ENCODE measurements around the gene DLX1. TPM values are rescaled to one million over a fixed set of nuclear protein-coding genes. Genes with fewer than 3 reads are reported as not detected.
A peak's percentile ranks its signal among the peaks of the same experiment; 100 is the strongest.

Gene DLX1
- total and polyA plus RNA-seq, 9 of the 15 experiments (the other 6 are each of a cell fraction or from before 2014, with no cell fraction given): 1.9 to 26.2 (median 9.6) TPM

- Histone ChIP-seq H3K79me2 (ENCODE audit: control insufficient read depth, insufficient read depth, low read length) (no peaks in the 10 kb centered on the region), H2AFZ (ENCODE audit: low read depth, low read length) (no peak overlapping the region), H3K4me2 (ENCODE audit: insufficient read depth, low read length) (no peak overlapping the region), H3K9me1 (ENCODE audit: control insufficient read depth, insufficient read depth, low read length) (no peaks in the 10 kb centered on the region), H3K9ac (ENCODE audit: insufficient read depth in 1 of 2, low read depth in 2 of 2, low read length in 2 of 2) (no peak overlapping the region), H3K4me1 (replicated peaks in 1 of 2; ENCODE audit: control insufficient read depth in 2 of 2, insufficient read depth in 2 of 2, low read length in 2 of 2) (peaks cover 22 to 41% of the 10 kb centered on the region in 2 experiments), H3K27me3 (ENCODE audit: control insufficient read depth in 2 of 2, insufficient read depth in 2 of 2, low read length in 2 of 2) (no peaks in the 10 kb centered on the region; a peak in 1 of 5 replicates), H4K20me1 (replicated peaks; ENCODE audit: control insufficient read depth, insufficient read depth, low read length) (no peaks in the 10 kb centered on the region), H3K27ac (ENCODE audit: extremely low read depth, low read depth, low read length) (no peak overlapping the region), H3K9me3 (replicated peaks; ENCODE audit: control insufficient read depth, insufficient read depth, low read depth, low read length) (no peaks in the 10 kb centered on the region), H3K36me3 (ENCODE audit: control insufficient read depth, insufficient read depth, low read length) (no peaks in the 10 kb centered on the region), H3K4me3 (no peak overlapping the region)
- no peak for ATAC-seq
- TF ChIP-seq RNF219 (CRISPR knock-in tag; IDR thresholded peaks at IDR 0.05): no peak
- 0 out of 2 replicates have a peak, but pooled peaks have one; percentile 21 for TF ChIP-seq POLR2G (IDR thresholded peaks at IDR 0.05; ENCODE audit: low read depth, low read length)
- no peak for TF ChIP-seq CHCHD3 (CRISPR knock-in tag; IDR thresholded peaks at IDR 0.05)
- TF ChIP-seq HNRNPL (IDR thresholded peaks at IDR 0.05; ENCODE audit: low read depth, low read length): no peak
- no peak for TF ChIP-seq USF1 (CRISPR knock-in tag; IDR thresholded peaks at IDR 0.05)
- TF ChIP-seq FIP1L1 (IDR thresholded peaks at IDR 0.05; ENCODE audit: low read depth, low read length, poor library complexity, severe bottlenecking): peak; percentile 13
- TF ChIP-seq ZBTB33 (CRISPR knock-in tag; IDR thresholded peaks at IDR 0.05): peak; percentile 57; the same call in 1 of the 2 replicates
- no TSS peak for BruUV-seq (replicated peaks)
- intact Hi-C loops (cut with micrococcal nuclease) (no loop called here), in situ Hi-C loops (cut with MboI) (no loop called here)
- 95% methylated on average over 33 of the region's 51 CpGs for WGBS (ENCODE audit: insufficient coverage, low coverage, missing lambda C conversion rate)
- no peak for FAIRE-seq
- ChIA-PET CTCF (ENCODE audit: low intra/inter-chr PET ratio) (no interaction called here), POLR2A (interaction anchor here (0.8 to 1.3 kb wide), 2 partner anchors 10 to 401 kb away, joined by 3 to 6 read pairs; partner anchors contain the start of gene DLX1)
- no peak for DNase-seq (ENCODE audit: extremely low read depth in 1 of 4, low spot score in 3 of 4)
Measured at GRCh38 chr2:172095146-172095904, 10.0 kb downstream of the DLX1 start.

Data from K562 (cell line).